Right lobe of liver (tissue), 4 donors: ENCODE data around the gene CDH13.

ENCODE experiments used
- CTCF ChIP-seq, 4 donors: fragments of 200-600 bp in 3 of 4; fragments of 450-650 bp in 1 of 4; IDR thresholded peaks; one replicate each; pipeline versions ENCODE4 v1.5.1 to v1.8.0; 2016 to 2022; ENCODE audit warnings: antibody characterized with exemption in 4 of 4, mild to moderate bottlenecking in 2 of 4
- POLR2A ChIP-seq: fragments of 450-650 bp; IDR thresholded peaks from one replicate; pipeline ENCODE4 v1.6.1; 2017; ENCODE audit warnings: antibody characterized with exemption, mild to moderate bottlenecking
- donor health status: DM: no; HTN: no; CAD: no.
- donor health status: DM: no; HTN: no; CAD: no.
- donor health status: DM: no; HTN: yes; CAD: no.

GRCh38 chr16:83653785-83654184, 1027.0 kb downstream of the CDH13 start:
- TF ChIP-seq POLR2A (no peak), CTCF (IDR thresholded peaks at IDR 0.05) (no peak)
